NCI-H2227 treated with DMSO at 0.1 percent for 48 hours (cell line): ENCODE measurements around the gene RREB1.
A peak's percentile ranks its signal among the peaks of the same experiment; 100 is the strongest.

Source experiments
- DNase-seq: peaks from one replicate; lab custom pipeline; 2025; lab: John Stamatoyannopoulos, UW

RREB1 gene, protein sequence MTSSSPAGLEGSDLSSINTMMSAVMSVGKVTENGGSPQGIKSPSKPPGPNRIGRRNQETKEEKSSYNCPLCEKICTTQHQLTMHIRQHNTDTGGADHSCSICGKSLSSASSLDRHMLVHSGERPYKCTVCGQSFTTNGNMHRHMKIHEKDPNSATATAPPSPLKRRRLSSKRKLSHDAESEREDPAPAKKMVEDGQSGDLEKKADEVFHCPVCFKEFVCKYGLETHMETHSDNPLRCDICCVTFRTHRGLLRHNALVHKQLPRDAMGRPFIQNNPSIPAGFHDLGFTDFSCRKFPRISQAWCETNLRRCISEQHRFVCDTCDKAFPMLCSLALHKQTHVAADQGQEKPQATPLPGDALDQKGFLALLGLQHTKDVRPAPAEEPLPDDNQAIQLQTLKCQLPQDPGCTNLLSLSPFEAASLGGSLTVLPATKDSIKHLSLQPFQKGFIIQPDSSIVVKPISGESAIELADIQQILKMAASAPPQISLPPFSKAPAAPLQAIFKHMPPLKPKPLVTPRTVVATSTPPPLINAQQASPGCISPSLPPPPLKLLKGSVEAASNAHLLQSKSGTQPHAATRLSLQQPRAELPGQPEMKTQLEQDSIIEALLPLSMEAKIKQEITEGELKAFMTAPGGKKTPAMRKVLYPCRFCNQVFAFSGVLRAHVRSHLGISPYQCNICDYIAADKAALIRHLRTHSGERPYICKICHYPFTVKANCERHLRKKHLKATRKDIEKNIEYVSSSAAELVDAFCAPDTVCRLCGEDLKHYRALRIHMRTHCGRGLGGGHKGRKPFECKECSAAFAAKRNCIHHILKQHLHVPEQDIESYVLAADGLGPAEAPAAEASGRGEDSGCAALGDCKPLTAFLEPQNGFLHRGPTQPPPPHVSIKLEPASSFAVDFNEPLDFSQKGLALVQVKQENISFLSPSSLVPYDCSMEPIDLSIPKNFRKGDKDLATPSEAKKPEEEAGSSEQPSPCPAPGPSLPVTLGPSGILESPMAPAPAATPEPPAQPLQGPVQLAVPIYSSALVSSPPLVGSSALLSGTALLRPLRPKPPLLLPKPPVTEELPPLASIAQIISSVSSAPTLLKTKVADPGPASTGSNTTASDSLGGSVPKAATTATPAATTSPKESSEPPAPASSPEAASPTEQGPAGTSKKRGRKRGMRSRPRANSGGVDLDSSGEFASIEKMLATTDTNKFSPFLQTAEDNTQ (N-terminal part only)

DNA sequence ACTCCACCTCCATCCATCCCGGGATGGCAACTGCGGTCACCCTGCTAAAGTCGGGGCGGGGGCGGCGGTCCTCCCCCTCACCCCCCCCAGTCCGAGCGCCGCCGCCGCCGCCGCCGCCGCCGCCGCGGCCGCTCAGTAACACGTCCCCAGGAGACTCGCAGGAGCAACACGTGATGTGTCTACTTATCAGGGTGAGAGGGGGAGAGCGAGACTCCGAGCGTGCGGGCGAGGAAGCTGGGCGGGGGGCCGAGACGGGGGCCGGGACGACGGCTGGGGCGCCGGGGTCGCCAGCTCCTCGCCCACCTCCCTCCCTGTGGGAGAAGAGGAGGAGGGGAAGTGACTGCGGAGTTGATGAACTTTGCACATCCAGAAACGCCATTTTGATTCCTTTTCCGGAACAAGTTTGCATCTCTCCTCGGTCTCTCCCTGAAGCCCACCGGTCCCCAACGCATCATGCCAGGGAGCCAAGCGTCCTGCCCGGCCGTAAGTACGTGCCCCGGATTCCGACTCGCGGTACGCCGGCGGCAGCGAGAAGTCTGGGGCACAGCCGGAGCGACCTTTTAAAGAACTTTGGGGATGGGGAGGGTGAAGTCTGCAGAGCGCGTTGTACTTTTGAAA lies at the start of gene RREB1:
Gene RREB1 (plus strand): TSS at position 384 of the 618 bp plus-strand sequence. CDS start 73,951 bp downstream, outside the sequence.
- peak; percentile 21 for DNase-seq

DNA sequence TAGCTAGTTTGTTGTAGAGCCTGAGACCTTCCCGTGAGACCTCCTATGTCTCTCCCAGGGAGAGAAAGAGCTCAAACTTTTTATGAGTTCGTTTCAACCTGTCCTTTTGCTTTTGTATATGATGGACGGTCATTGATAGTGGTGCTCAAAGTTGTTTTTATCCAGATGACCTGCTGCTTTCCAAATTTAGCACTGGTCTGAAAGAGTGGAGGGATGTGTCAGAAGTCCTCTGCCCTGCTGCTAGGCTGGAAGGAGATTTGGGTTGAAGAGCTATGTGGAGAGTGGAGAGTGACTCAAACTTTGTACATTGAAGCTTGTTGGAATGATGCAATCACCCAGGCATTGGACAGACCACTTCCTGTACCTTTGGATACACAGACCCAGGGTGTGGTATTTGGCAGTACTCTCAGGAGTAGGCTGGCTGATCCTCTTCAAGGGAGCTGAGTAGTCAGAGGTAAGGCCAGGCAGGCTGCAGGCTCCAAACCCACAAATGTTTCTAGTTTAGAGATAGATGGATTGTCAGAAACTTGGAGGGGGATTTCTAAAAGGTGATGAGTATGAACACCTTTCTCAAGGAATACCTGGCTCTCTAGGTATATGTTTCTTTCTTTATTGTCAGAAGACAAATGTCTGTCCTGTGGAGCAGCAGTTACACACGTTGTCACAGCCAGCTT lies 49.4 kb upstream of the RREB1 start:
- no peak for DNase-seq

DNA sequence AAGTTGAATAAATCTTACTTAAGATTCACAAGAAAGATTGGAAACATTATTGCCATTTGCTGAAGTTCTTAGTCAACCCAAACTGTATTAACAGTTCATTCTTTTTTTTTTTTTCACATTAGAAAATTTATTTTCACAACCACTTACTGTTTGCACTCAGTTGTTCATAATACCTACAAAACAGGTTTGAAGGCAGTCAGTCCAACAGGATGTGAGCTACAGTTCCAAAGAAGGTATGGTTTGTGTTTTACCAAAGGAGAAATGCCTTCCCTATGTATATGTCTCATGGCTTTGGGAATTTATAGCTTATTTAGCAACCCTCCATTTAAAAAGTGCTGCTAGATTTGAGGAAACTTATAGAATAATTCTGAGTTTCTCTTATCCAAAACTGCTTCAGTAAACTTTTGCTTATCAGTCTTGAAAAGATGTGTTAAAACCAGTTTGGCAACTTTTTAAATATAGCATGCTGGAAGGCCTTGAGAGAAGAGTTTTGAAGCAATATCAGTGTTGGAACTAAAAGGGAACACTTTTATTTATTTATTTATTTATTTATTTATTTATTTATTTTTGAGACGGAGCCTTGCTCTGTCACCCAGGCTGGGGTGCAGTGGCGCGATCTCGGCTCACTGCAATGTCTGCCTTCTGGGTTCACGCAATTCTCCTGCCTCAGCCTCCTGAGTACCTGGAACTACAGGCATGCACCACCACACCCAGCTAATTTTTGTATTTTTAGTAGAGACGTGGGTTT lies 46.8 kb upstream of the RREB1 start:
- no peak for DNase-seq

DNA sequence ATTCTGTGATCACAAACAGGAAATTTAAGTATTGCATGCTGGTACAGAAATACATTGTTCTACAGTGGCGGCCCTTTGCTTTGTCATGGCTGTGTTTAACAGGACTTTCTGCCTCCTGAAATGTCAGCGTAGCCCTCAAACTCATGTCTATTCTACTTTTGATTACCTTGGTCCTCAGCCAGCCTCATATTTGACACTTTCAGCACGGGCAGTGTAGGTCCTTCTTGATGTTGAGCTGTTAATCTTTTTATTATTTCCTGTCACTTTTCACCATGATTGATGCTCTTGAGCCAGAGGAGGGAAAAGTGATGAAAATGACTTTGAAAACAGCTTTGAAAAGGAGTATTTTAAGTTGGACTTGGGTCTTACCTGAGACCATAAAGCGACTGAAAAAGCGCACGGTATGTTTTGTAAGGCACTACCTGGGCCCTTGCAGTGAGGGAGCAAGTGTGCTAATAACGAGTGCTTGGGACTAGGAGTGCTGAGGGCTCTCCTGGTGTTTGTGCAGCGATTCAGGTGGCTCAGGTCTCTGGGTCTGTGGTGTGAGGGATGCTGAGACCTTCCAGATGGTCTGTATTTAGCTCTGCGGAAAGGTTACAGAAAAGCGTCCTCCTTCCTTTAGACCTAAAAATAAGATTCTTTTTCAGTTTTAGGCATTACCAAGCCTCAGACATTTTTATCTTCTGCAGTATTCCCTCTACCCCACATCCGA lies 45.2 kb upstream of the RREB1 start:
- no peak for DNase-seq

DNA sequence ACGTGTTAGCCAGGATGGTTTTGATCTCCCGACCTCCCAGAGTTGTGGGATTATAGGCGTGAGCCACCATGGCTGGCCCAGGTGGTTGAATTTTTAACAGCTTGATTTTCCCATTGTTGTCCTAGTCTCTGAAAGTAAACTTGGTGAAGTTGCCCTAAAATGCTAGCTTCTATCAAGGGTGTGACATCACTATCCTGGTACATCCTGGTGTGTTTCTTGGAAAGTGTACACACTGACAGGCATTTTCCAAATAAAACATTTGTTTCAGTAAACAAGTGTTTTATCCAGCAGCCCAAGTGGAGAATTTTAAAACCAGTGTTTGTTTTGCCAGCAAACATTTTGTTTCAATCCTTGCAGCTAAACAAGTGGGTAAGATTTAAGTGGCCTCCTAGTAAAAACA lies 40.5 kb upstream of the RREB1 start:
- no peak for DNase-seq

DNA sequence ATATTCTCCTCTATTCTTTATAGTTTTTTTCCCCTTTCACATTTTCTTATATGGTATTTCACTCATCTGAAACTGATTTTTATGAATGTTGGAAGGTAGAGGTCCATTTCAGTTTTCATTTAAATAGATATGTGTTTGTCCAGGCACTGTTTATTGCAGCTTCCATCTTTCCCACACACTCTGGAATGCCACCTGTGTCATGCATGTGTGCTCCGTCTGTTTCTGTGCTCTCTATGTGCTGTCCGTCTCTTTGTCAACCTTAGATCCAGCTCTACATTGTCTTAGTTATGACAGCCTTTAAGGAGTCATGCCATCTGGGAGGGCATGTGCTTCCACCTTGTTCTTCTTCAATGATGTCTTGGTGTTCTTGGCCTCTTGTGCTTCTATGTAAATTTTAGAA lies 36.4 kb upstream of the RREB1 start:
- no peak for DNase-seq

DNA sequence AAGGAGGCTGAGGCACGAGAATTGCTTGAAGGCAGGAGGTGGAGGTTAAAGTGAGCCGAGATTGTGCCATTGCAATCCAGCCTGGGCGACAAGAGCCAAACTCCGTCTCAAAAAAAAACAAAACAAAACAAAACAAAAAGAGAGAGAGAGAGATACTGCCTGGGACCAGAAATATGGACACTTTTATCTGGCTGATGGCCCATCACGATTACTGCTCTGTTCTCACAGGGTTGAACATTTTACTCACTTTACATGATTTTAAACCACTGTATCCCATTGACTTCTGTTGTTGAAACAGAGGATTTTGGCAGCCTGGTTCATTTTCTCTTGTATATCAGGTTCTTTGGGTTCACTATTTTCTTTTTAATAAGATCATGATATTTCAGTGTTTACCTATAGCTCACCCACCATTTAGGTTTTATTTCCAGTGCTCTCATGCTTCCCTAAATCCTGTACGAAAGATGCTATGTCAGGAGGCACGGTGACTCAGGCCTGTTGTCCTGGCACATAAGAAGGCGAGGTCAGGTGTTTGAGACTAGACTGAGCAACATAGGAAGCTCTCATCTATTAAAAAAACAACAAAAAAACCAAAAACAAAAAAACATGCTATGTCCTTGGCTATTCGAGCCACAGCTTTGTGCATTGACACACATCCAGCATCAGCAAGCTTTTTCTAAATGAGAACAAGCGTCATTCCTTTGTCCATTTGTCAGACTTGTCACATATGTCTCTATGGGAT lies 34.5 kb upstream of the RREB1 start:
- DNase-seq, result no peak

DNA sequence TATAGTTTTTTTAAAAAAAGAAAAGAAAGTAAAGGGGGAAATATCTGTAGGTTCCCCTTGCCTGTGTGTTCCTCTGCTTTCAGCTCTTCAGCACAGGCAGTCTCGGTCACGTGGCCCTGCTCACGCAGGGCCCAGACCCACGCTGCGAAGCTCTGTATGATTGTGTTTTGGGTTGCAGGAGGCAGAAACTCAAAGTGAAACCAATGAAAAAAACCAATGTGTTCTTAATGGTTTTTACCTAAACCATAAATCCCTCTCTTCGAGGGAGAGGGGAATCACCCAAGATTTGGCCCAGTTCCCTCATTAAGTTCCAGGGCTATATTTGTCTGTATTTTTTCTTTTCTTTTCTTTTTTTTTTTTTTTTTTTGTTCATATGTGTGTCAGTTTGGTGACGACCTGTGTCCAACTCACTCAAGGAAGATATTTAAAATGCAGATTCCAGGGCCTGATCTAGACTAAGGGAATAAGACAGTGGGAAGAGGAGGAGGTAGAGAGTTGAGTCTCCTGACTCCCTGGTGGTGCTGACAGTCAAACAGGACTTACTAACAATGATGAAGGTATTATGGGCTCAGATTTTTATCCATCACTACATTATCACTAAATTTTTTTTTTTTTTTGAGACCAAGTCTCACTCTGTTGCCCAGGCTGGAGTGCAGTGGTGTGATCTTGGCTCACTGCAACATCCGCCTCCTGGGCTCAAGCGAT lies 33.8 kb upstream of the RREB1 start:
- no peak for DNase-seq

DNA sequence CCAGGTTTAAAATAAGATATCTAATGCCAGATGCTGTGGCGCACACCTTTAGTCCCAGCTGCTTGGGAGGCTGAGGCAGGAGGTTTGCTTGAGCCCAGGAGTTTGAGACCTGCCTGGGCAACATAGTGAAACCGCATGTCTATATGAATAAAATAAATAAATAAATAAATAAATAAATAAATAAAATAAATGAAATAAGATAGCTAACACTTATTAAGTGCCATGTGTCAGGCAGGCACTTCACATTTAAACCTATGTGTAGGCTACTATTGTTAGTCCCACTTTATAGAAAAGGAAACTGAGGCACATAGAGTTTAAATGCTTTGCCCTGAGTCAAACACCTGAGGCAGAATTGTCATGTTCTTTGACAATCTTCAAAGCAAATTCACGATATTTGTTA lies 32.9 kb upstream of the RREB1 start:
- DNase-seq, result no peak

DNA sequence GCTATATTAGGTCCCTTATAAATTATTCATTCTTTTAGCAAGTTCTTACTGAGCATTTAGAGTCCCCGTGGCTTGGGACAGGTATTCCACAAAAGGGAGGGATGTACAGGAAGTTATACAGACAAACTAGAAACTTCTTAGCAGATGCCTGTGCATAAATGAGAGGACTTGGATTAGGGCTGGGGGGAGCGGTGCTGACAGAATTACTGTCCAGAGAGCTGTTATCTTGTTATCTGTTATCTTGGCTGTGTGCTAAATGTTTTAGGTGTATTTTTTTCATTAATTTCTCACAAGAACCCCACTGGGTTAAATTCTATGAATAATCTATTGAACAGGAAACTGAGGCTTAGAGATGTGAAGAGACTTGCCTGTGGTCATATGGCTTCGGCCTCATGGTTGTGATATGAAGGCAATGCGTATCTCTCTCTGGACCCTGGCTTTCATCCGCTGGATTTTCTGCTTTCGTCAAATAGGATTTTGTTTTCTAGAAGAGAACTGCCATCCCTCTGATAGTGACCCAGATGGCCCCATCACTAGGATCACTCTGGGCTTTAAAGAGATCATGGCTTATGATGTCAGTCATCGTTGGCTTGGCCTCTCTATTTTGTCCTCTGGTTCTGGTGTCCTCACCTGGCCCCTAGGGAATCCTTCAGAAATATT lies 32.3 kb upstream of the RREB1 start:
- DNase-seq, result no peak

DNA sequence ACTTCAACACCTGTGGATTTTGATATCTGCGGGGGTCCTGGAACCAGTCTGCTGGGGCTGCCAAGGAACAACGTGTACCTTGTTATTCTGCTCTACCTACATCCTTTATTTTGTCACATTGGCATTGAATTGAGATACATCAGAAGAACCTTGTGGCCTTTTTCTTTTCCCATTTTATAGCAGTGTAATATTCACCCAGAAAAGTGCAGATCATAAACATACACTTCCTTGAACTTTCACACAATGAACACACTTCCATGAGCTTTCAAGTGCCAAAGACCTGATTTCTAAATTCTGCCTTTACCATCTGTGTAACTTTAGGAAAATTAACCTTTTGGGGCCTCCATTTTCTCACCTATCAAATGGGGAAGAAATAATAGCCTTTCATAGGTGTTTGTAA lies 29.9 kb upstream of the RREB1 start:
- no peak for DNase-seq

DNA sequence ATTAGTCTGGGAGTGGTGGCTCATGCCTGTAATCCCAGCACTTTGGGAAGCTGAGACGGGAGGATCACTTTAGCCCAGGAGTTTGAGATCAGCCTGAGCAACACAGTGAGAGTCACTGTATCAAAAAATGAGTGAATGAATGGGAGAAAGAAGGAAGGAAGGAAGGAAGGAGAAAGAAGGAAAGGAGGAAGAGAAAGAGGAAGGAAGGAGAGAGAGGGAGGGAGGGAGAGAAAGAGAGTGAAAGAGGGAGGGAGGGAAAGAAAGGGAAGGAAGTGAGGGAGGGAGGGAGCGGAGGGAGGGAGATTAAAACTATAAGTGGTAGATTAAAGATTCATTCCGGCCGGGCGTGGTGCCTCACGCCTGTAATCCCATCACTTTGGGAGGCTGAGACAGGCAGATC lies 28.9 kb upstream of the RREB1 start:
- no peak for DNase-seq

DNA sequence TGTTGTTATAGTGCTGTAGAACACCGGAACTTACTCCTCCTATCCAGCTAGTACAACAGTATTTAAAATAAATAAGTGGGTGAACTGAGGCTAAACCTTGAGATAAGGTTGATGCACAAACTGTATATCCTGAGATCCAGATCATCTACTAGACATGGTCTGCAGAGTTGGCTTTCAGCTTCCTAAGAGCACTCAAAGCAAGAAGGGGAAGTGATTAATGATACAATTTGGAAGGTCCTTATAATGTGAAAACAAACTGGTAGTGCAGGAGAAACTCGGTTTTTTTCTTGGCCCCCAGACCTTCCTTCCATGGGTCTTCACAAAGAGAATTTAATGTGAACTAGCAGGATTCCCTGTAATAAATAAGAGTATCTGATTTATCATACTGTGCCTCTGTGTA lies 27.4 kb upstream of the RREB1 start:
- no peak for DNase-seq

DNA sequence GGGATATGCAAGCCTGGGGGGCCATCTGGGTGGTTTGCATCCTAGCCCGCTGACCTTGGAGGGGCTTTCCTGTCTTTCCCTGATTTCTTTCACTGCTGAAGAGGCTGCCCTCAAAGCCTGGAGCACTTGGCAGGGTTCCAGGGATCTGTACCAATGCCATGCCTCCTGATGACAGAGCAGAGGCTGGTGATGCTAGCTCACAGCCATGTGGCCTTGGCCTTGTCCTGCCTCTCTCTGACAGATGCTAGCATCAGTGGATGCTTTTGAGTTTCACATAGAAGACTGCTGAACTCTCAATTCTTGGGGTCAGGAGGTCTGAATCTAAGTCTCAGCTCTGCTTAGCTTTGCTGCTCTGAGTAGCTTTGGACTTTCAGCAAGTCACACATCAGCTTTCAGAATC lies 21.9 kb upstream of the RREB1 start:
- DNase-seq, result no peak

DNA sequence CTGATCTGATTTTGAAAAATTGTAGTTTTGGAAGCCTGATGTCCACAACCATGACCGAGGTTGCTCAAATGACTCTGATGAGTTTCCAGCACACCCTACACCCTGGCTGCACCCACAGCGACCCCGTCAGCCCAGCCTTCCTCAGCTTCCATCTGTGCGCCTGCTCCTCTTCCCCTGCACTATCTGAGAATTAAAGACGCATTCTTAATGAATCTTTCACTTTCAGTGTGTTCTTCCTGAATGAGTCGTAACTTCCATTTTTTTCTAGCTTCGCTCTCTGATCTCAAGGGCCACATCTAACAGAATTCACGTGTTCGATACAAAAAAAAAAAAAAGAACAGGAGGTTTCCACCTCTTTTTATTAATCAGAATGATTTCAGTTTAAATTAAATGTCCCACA lies 21.3 kb upstream of the RREB1 start:
- DNase-seq, result no peak

DNA sequence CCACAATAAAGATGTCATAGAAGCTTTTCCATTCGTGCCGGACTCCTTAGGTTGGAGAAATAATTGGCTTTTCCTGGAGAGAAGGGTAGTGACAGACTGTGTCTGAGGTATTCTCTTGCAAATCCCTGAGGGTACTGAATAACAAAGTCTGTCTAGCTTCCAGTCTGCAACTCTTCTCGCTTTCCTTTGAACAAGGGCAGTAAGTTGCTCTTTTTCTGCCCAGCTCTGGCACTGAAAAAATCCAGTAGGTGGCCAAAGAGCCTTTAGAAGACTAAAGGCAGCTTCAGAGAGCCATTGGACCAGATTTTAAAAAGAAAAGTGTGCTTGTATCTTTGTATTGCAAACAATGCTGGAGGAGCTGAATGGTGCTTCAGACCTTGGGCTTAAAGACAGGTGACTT lies 20.7 kb upstream of the RREB1 start:
- DNase-seq, result no peak

DNA sequence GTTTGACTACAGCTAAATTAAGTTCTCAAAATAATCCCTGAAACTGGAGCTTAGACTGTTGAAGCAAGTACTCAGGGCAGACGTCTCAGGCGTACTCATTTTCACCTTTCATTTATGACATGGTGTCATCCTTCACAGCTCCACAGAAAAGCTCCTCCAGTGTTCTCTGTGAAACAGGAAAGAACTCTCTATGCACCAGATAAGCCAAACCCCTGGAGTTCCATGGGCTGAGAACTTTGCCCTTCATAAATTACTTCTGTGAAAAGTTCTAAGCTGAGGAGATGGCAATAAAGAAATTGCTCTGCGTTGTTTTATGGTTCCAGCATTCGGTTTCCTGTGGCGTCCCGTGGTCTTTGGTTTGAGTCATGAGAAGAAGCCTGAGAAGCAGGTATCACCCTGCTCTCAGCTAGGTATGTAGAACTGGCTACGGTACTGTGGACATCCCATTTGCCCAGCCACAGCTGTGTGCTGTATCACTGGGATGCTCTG lies 20.2 kb upstream of the RREB1 start:
- DNase-seq, result no peak
